PC-3 (cell line): ENCODE measurements around the gene C22orf15. TPM values are rescaled to one million over a fixed set of nuclear protein-coding genes. Genes with fewer than 3 reads are reported as not detected.

Experiments used
- ATAC-seq: fragments of 200-7000 bp; cut with Tn5 transposase; 2 replicates; pipeline ENCODE4 v1.9.1; 2020; ENCODE audit warnings: mild to moderate bottlenecking, moderate library complexity
- BruUV-seq: library from RNA; stranded (reverse); fragments of 400-500 nt; replicated peaks from 2 replicates; lab custom pipeline; 2021; lab: Mats Ljungman, UMichigan
- CTCF ChIA-PET: fragments of 300-600 bp; sonication (Branson Sonifier 250); formaldehyde crosslinking; loops from one replicate; lab custom pipeline; 2022; ENCODE audit warnings: antibody characterized with exemption; lab: Charles Lee
- POLR2A ChIA-PET: fragments of 300-600 bp; sonication (Branson Sonifier 250); formaldehyde crosslinking; loops from one replicate; lab custom pipeline; 2022; ENCODE audit warnings: antibody characterized with exemption; ENCODE audit not compliant: unreplicated experiment; lab: Charles Lee
- DNase-seq: peaks from one replicate; pipeline ENCODE4 v3.0.0-alpha.2; 2015
- H2AFZ ChIP-seq: fragments of 300-600 bp; sonication (generic); 2 replicates; pipeline ENCODE4 v1.6.0; 2016; ENCODE audit warnings: antibody characterized with exemption, low read length
- H3F3A ChIP-seq: fragments of 300-600 bp; sonication (generic); one replicate; pipeline ENCODE4 v1.6.0; 2017; ENCODE audit warnings: antibody characterized with exemption, low read length, control low read depth, mild to moderate bottlenecking; ENCODE audit not compliant: unreplicated experiment
- H3K27ac ChIP-seq: fragments of 300-600 bp; sonication (generic); 2 replicates; pipeline ENCODE4 v1.5.1; 2016; ENCODE audit warnings: mild to moderate bottlenecking, low read length
- H3K27me3 ChIP-seq: fragments of 300-600 bp; sonication (generic); 2 replicates; pipeline ENCODE4 v1.6.1; 2016; ENCODE audit warnings: low read length, mixed read lengths
- H3K36me3 ChIP-seq: fragments of 300-600 bp; sonication (generic); 2 replicates; pipeline ENCODE4 v1.6.1; 2016; ENCODE audit warnings: low read depth, mixed run types, low read length, mixed read lengths
- H3K4me1 ChIP-seq: fragments of 300-600 bp; sonication (generic); 2 replicates; pipeline ENCODE4 v1.5.1; 2016; ENCODE audit warnings: low read length; ENCODE audit not compliant: insufficient read depth
- H3K4me2 ChIP-seq: fragments of 300-600 bp; sonication (generic); 2 replicates; pipeline ENCODE4 v1.6.0; 2016; ENCODE audit warnings: low read length
- H3K4me3 ChIP-seq: fragments of 300-600 bp; sonication (generic); 2 replicates; pipeline ENCODE4 v1.5.1; 2016; ENCODE audit warnings: mild to moderate bottlenecking, low read length, mixed read lengths
- H3K79me2 ChIP-seq: fragments of 300-600 bp; sonication (generic); 2 replicates; pipeline ENCODE4 v1.6.1; 2017; ENCODE audit warnings: low read length, mixed read lengths
- H3K9ac ChIP-seq: fragments of 300-600 bp; sonication (generic); 2 replicates; pipeline ENCODE4 v1.6.0; 2016; ENCODE audit warnings: mild to moderate bottlenecking, low read length
- H3K9me2 ChIP-seq: fragments of 300-600 bp; sonication (generic); replicated peaks from 2 replicates; pipeline ENCODE4 v1.6.1; 2016; ENCODE audit warnings: mixed run types, low read length, mixed read lengths
- H3K9me3 ChIP-seq: fragments of 300-600 bp; sonication (generic); 2 replicates; pipeline ENCODE4 v1.6.1; 2016; ENCODE audit warnings: low read length, mixed read lengths
- H4K20me1 ChIP-seq: fragments of 300-600 bp; sonication (generic); 2 replicates; pipeline ENCODE4 v1.6.1; 2016; ENCODE audit warnings: low read length, mixed read lengths
- EZH2 ChIP-seq: fragments of 300-600 bp; sonication (generic); IDR thresholded peaks from one replicate; pipeline ENCODE4 v1.6.1; 2017; ENCODE audit warnings: antibody characterized with exemption, mild to moderate bottlenecking, low read length; ENCODE audit not compliant: unreplicated experiment
- EZH2phosphoT487 ChIP-seq: fragments of 300-600 bp; sonication (generic); IDR thresholded peaks from 2 replicates; pipeline ENCODE4 v1.6.1; 2018; ENCODE audit warnings: mild to moderate bottlenecking, antibody characterized with exemption, low read length, borderline replicate concordance
- intact Hi-C: fragments of 100-400 bp; cut with micrococcal nuclease; formaldehyde crosslinking; loops from 2 replicates; pipeline ENCODE4 v1.9.0; 2023
- total RNA-seq: library from RNA; depleted of rRNA; stranded (reverse); fragments of >200 nt; gene quantifications from 2 replicates; pipeline ENCODE4 v1.2.3, GENCODE V29; 2014
- TF ChIP-seq, protein P1 (sequence below): fragments of 300-600 bp; sonication (generic); conservative IDR thresholded peaks from 2 replicates; pipeline ENCODE4 v1.5.1; 2017; ENCODE audit warnings: antibody characterized with exemption, low read depth, mild to moderate bottlenecking, low read length

Gene C22orf15
- total RNA-seq, 1 experiment from 2014 or later, result not detected

DNA sequence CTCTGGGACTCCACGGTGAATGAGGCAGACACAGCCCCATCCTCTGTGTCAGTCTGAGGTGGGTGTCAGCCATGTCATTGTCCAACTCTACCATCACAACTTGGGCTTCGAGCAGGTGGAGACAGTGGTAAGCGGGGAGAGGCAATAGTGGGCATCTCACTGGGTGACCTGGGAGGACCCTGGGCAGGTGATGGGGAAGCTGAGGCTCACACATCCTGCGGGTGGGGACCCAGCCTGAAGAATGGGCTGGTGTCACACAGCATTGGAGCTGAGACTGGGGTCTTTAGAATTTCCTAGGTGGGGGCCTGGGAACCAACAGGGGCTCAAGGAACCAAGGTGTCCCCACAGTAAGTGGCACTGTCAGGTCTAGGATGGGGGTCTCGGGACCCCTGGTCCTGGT is 16.9 kb downstream of the C22orf15 start:
- H3K9me3 ChIP-seq, result no peaks in the 10 kb centered on the region
- ATAC-seq (no peak), DNase-seq (no peak)
- peaks cover 9% of the 10 kb centered on the region; the same call in 1 of the 2 replicates for H3K4me1 ChIP-seq
- no peaks in the 10 kb centered on the region for H3K9me2 ChIP-seq
- H2AFZ ChIP-seq, result no peak overlapping the region
- H3K79me2 ChIP-seq, result no peaks in the 10 kb centered on the region
- no peak overlapping the region for H3K4me2 ChIP-seq
- POLR2A ChIA-PET, result no interaction called here
- no peak overlapping the region for H3K4me3 ChIP-seq
- TF ChIP-seq, protein P1, sequence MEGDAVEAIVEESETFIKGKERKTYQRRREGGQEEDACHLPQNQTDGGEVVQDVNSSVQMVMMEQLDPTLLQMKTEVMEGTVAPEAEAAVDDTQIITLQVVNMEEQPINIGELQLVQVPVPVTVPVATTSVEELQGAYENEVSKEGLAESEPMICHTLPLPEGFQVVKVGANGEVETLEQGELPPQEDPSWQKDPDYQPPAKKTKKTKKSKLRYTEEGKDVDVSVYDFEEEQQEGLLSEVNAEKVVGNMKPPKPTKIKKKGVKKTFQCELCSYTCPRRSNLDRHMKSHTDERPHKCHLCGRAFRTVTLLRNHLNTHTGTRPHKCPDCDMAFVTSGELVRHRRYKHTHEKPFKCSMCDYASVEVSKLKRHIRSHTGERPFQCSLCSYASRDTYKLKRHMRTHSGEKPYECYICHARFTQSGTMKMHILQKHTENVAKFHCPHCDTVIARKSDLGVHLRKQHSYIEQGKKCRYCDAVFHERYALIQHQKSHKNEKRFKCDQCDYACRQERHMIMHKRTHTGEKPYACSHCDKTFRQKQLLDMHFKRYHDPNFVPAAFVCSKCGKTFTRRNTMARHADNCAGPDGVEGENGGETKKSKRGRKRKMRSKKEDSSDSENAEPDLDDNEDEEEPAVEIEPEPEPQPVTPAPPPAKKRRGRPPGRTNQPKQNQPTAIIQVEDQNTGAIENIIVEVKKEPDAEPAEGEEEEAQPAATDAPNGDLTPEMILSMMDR, result no peak
- TF ChIP-seq EZH2 (no peak), EZH2phosphoT487 (no peak)
- intact Hi-C loops, result no loop called here
- CTCF ChIA-PET, result no interaction called here
- H3K36me3 ChIP-seq, result no peaks in the 10 kb centered on the region
- no peaks in the 10 kb centered on the region for H3F3A ChIP-seq
- no TSS peak for BruUV-seq
- H3K27me3 ChIP-seq, result no peaks in the 10 kb centered on the region
- no peak overlapping the region for H3K9ac ChIP-seq
- no peaks in the 10 kb centered on the region for H4K20me1 ChIP-seq
- H3K27ac ChIP-seq, result no peak overlapping the region

DNA sequence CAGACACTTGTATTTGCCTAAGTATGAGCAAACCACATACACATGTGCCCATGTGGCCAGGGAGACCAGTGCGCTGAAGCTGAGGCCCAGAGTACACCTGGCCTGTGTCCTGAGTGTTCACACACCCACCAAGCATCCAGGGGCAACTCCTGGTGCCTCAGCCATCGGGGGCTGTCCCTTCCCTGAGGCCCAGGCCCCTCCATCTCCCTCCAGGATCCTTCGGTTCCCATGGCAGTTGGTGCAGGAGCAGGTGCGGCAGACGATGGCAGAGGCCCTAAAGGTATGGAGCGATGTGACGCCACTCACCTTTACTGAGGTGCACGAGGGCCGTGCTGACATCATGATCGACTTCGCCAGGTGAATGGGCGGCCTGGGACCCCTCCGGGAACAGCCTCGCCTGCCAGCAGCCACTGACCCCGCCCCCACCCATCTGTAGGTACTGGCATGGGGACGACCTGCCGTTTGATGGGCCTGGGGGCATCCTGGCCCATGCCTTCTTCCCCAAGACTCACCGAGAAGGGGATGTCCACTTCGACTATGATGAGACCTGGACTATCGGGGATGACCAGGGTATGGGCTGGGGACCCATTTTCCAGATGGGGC is 17.5 kb downstream of the C22orf15 start:
- no peak for DNase-seq
- H3K36me3 ChIP-seq, result no peaks in the 10 kb centered on the region
- H3K9me2 ChIP-seq, result no peaks in the 10 kb centered on the region
- H4K20me1 ChIP-seq, result no peaks in the 10 kb centered on the region
- H3K9ac ChIP-seq, result no peak overlapping the region
- H3K79me2 ChIP-seq, result no peaks in the 10 kb centered on the region
- no peak overlapping the region for H3K27ac ChIP-seq
- peaks cover 9% of the 10 kb centered on the region; the same call in 1 of the 2 replicates for H3K4me1 ChIP-seq
- H3K27me3 ChIP-seq, result no peaks in the 10 kb centered on the region
- POLR2A ChIA-PET, result no interaction called here
- no peaks in the 10 kb centered on the region for H3F3A ChIP-seq
- BruUV-seq, result no TSS peak
- TF ChIP-seq, protein P1, result no peak
- TF ChIP-seq EZH2phosphoT487, result no peak
- no peak for TF ChIP-seq EZH2
- H2AFZ ChIP-seq, result no peak overlapping the region
- CTCF ChIA-PET, result no interaction called here
- no peaks in the 10 kb centered on the region for H3K9me3 ChIP-seq
- intact Hi-C loops, result no loop called here
- ATAC-seq, result no peak
- no peak overlapping the region for H3K4me2 ChIP-seq
- H3K4me3 ChIP-seq, result no peak overlapping the region

DNA sequence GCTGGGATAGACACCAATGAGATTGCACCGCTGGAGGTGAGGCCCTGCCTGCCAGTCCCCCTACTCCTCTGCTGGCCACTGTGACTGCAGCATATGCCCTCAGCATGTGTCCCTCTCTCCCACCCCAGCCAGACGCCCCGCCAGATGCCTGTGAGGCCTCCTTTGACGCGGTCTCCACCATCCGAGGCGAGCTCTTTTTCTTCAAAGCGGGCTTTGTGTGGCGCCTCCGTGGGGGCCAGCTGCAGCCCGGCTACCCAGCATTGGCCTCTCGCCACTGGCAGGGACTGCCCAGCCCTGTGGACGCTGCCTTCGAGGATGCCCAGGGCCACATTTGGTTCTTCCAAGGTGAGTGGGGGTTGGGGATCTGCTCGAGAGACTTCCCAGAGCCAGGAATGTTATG is 18.3 kb downstream of the C22orf15 start:
- no peaks in the 10 kb centered on the region for H3K27me3 ChIP-seq
- H3K9me3 ChIP-seq, result no peaks in the 10 kb centered on the region
- peak overlapping the region; percentile 13; the same call in 1 of the 2 replicates for H3K4me2 ChIP-seq
- ChIA-PET CTCF (interaction anchor here (1.0 kb wide), 1 partner anchor 10 kb away, joined by 3 read pairs; no protein-coding TSS in a partner anchor), POLR2A (no interaction called here)
- H3F3A ChIP-seq, result no peaks in the 10 kb centered on the region
- TF ChIP-seq, protein P1, result no peak
- TF ChIP-seq EZH2phosphoT487 (no peak), EZH2 (no peak)
- H3K4me1 ChIP-seq, result peaks cover 9% of the 10 kb centered on the region; the same call in 1 of the 2 replicates
- no peaks in the 10 kb centered on the region for H4K20me1 ChIP-seq
- ATAC-seq (no peak), DNase-seq (no peak)
- no peaks in the 10 kb centered on the region for H3K36me3 ChIP-seq
- H3K4me3 ChIP-seq, result no peak overlapping the region
- H2AFZ ChIP-seq, result peak overlapping the region; percentile 50; the same call in 1 of the 2 replicates
- intact Hi-C loops, result no loop called here
- H3K9me2 ChIP-seq, result no peaks in the 10 kb centered on the region
- H3K27ac ChIP-seq, result no peak overlapping the region
- no peak overlapping the region for H3K9ac ChIP-seq
- H3K79me2 ChIP-seq, result no peaks in the 10 kb centered on the region
- no TSS peak for BruUV-seq
